Endothelial cell of umbilical vein (primary cell): Measurements from ENCODE around the gene CD300LF. TPM values are rescaled to one million over a fixed set of nuclear protein-coding genes. Genes with fewer than 3 reads are reported as not detected.

Source experiments
- BruUV-seq: library from RNA; stranded (reverse); fragments of 400-500 nt; replicated peaks from 2 replicates; lab custom pipeline; 2021; lab: Mats Ljungman, UMichigan
- CTCF ChIA-PET: fragments of 300-600, 350-600 bp; sonication (Branson Sonifier 250); formaldehyde crosslinking; loops from one replicate; lab custom pipeline; 2021; ENCODE audit warnings: antibody characterized with exemption, inconsistent platforms; lab: Charles Lee
- POLR2A ChIA-PET: fragments of 300-600, 350-600 bp; sonication (Branson Sonifier 250); formaldehyde crosslinking; loops from one replicate; lab custom pipeline; 2021; ENCODE audit warnings: antibody characterized with exemption, inconsistent platforms; lab: Charles Lee
- DNase-seq: peaks from one replicate; pipeline ENCODE4 v3.0.0-alpha.2; 2011; ENCODE audit warnings: low read depth, low spot score
- FAIRE-seq: peaks from 2 replicates; lab custom pipeline; 2011; peaks lifted over from hg19 to GRCh38; lab: Jason Lieb, UNC
- H2AFZ ChIP-seq: 2 replicates; pipeline ENCODE4 v1.6.0; 2012; ENCODE audit warnings: low read depth, low read length, control low read depth, inconsistent platforms
- H3K27ac ChIP-seq: 2 replicates; pipeline ENCODE4 v1.5.1; 2011; ENCODE audit warnings: low read depth, mild to moderate bottlenecking, control low read depth, low read length, moderate library complexity; ENCODE audit not compliant: insufficient read depth
- H3K27me3 ChIP-seq, 2 experiments: 2 replicates each; pipeline versions ENCODE4 v1.6.0 to v1.6.1; 2011; ENCODE audit warnings: low read length in 2 of 2, mixed read lengths in 1 of 2; ENCODE audit not compliant: control insufficient read depth in 2 of 2, insufficient read depth in 2 of 2
- H3K36me3 ChIP-seq, 2 experiments: 2 replicates in 1 of 2; 3 replicates in 1 of 2; pipeline ENCODE4 v1.5.1; 2011; ENCODE audit warnings: low read length in 2 of 2, mild to moderate bottlenecking in 1 of 2, moderate library complexity in 1 of 2; ENCODE audit not compliant: control insufficient read depth in 2 of 2, insufficient read depth in 2 of 2; ENCODE audit errors: extremely low read depth in 1 of 2
- H3K4me1 ChIP-seq: 3 replicates; pipeline ENCODE4 v1.5.1; 2011; ENCODE audit warnings: mild to moderate bottlenecking, low read length; ENCODE audit not compliant: control insufficient read depth, insufficient read depth; ENCODE audit errors: extremely low read depth
- H3K4me2 ChIP-seq: 2 replicates; pipeline ENCODE4 v1.6.1; 2011; ENCODE audit warnings: low read length, control low read depth, mixed read lengths; ENCODE audit not compliant: insufficient read depth
- H3K4me3 ChIP-seq, 3 experiments: fragments of 200-600 bp in 1 of 3; sonication (generic), shearing (Covaris generic) in 1 of 3; replicated peaks in 1 of 3; 2 replicates each; pipeline ENCODE4 v1.5.1; 2011 to 2016; ENCODE audit warnings: control low read depth in 3 of 3, low read length in 3 of 3, mild to moderate bottlenecking in 2 of 3, inconsistent platforms in 1 of 3, low read depth in 1 of 3, moderate library complexity in 1 of 3; ENCODE audit not compliant: insufficient read depth in 1 of 3
- H3K79me2 ChIP-seq: 2 replicates; pipeline ENCODE4 v1.6.0; 2012; ENCODE audit warnings: low read length, inconsistent platforms; ENCODE audit not compliant: control insufficient read depth, insufficient read depth
- H3K9ac ChIP-seq: replicated peaks from 2 replicates; pipeline ENCODE3; 2011; ENCODE audit warnings: low read length, control low read depth; ENCODE audit not compliant: insufficient read depth; ENCODE audit errors: extremely low read depth
- H3K9me1 ChIP-seq: replicated peaks from 3 replicates; pipeline ENCODE4 v1.6.0; 2011; ENCODE audit warnings: mild to moderate bottlenecking, low read length; ENCODE audit not compliant: control insufficient read depth, insufficient read depth; ENCODE audit errors: extremely low read depth
- H3K9me3 ChIP-seq: replicated peaks from 2 replicates; pipeline ENCODE4 v1.5.1; 2012; ENCODE audit warnings: low read length, inconsistent platforms; ENCODE audit not compliant: control insufficient read depth, insufficient read depth
- H4K20me1 ChIP-seq: replicated peaks from 2 replicates; pipeline ENCODE3; 2011; ENCODE audit warnings: mild to moderate bottlenecking, low read length; ENCODE audit not compliant: control insufficient read depth, insufficient read depth; ENCODE audit errors: extremely low read depth
- EZH2 ChIP-seq: IDR thresholded peaks from 2 replicates; pipeline ENCODE4 v1.6.1; 2012; ENCODE audit warnings: borderline replicate concordance, low read depth, mild to moderate bottlenecking, moderate library complexity, low read length, inconsistent platforms; ENCODE audit not compliant: severe bottlenecking
- FOS ChIP-seq: IDR thresholded peaks from 2 replicates; pipeline ENCODE4 v1.6.1; 2011; ENCODE audit warnings: mild to moderate bottlenecking, low read length, moderate library complexity, borderline replicate concordance; ENCODE audit not compliant: insufficient read depth
- GATA2 ChIP-seq: IDR thresholded peaks from 2 replicates; pipeline ENCODE4 v1.7.0; 2011; ENCODE audit warnings: low read depth, mild to moderate bottlenecking, moderate library complexity, mixed read lengths, low read length; ENCODE audit not compliant: insufficient read length, insufficient read depth
- JUN ChIP-seq: IDR thresholded peaks from 2 replicates; pipeline ENCODE4 v1.6.1; 2011; ENCODE audit warnings: borderline replicate concordance, low read depth; ENCODE audit not compliant: insufficient read length, insufficient read depth
- MYC ChIP-seq: IDR thresholded peaks from one replicate; pipeline ENCODE4 v1.6.1; 2011; ENCODE audit warnings: mild to moderate bottlenecking, low read depth, low read length
- POLR2A ChIP-seq: IDR thresholded peaks from 2 replicates; pipeline ENCODE4 v1.6.1; 2012; ENCODE audit warnings: low read depth, mild to moderate bottlenecking, control low read depth, low read length
- POLR2AphosphoS5 ChIP-seq: IDR thresholded peaks from 2 replicates; pipeline ENCODE4 v1.6.1; 2012; ENCODE audit warnings: low read depth, mild to moderate bottlenecking, control low read depth, low read length, moderate library complexity; ENCODE audit not compliant: insufficient read depth
- dilution Hi-C: fragments of 300-500 bp; cut with MboI; formaldehyde crosslinking; loops from one replicate; pipeline ENCODE4 v1.15.0; 2019; ENCODE audit warnings: low sequenced_read_pairs; ENCODE audit not compliant: extremely low pct_ligation_motif_present
- intact Hi-C: fragments of 100-400 bp; cut with micrococcal nuclease; formaldehyde crosslinking; loops from one replicate; pipeline ENCODE4 v1.10.0; 2022
- polyA plus RNA-seq, 4 experiments: library from polyadenylated mRNA; depleted of rRNA in 3 of 4; stranded (reverse) in 3 of 4; unstranded in 1 of 4; fragments of >200 nt; gene quantifications; 2 replicates each; pipeline versions ENCODE4 v1.2.1 to v1.2.3, GENCODE V29; 2011 to 2012; ENCODE audit warnings: missing spikeins in 1 of 4
- total RNA-seq: library from RNA; stranded (reverse); gene quantifications from 2 replicates; pipeline ENCODE4 v1.2.3, GENCODE V29; 2021
- TF ChIP-seq, protein P1 (sequence below): IDR thresholded peaks from 2 replicates; pipeline ENCODE4 v1.6.1; 2011; ENCODE audit not compliant: insufficient read depth, insufficient read length
- TF ChIP-seq, protein P2 (sequence below), 2 donors: IDR thresholded peaks; 1 replicate in 1 of 2; 2 replicates in 1 of 2; pipeline ENCODE4 v1.5.1; 2011; ENCODE audit warnings: low read length in 2 of 2, mild to moderate bottlenecking in 2 of 2, moderate library complexity in 2 of 2, control low read depth in 1 of 2, inconsistent platforms in 1 of 2, low read depth in 1 of 2; ENCODE audit not compliant: insufficient read depth in 1 of 2; ENCODE audit errors: extremely low read depth in 1 of 2

CD300LF gene
- total and polyA plus RNA-seq, 2 donors (not counting 3 experiments of a cell fraction or from before 2014, with no cell fraction given): not detected

GRCh38 chr17:74682471-74683190 lies 30.1 kb downstream of the CD300LF start:
- H3K36me3 ChIP-seq: no peaks in the 10 kb centered on the region
- no peaks in the 10 kb centered on the region for H3K9me3 ChIP-seq
- no peak overlapping the region for H3K9ac ChIP-seq
- dilution Hi-C loops (no loop called here), intact Hi-C loops (no loop called here)
- DNase-seq (no peak), FAIRE-seq (no peak)
- H3K4me1 ChIP-seq: no peaks in the 10 kb centered on the region
- ChIA-PET CTCF (no interaction called here), POLR2A (no interaction called here)
- no peaks in the 10 kb centered on the region for H3K27me3 ChIP-seq
- H3K4me3 ChIP-seq: no peak overlapping the region
- TF ChIP-seq, protein P1, sequence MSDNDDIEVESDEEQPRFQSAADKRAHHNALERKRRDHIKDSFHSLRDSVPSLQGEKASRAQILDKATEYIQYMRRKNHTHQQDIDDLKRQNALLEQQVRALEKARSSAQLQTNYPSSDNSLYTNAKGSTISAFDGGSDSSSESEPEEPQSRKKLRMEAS: no peak
- TF ChIP-seq, protein P2, sequence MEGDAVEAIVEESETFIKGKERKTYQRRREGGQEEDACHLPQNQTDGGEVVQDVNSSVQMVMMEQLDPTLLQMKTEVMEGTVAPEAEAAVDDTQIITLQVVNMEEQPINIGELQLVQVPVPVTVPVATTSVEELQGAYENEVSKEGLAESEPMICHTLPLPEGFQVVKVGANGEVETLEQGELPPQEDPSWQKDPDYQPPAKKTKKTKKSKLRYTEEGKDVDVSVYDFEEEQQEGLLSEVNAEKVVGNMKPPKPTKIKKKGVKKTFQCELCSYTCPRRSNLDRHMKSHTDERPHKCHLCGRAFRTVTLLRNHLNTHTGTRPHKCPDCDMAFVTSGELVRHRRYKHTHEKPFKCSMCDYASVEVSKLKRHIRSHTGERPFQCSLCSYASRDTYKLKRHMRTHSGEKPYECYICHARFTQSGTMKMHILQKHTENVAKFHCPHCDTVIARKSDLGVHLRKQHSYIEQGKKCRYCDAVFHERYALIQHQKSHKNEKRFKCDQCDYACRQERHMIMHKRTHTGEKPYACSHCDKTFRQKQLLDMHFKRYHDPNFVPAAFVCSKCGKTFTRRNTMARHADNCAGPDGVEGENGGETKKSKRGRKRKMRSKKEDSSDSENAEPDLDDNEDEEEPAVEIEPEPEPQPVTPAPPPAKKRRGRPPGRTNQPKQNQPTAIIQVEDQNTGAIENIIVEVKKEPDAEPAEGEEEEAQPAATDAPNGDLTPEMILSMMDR (IDR thresholded peaks at IDR 0.05; ENCODE audit: extremely low read depth in 1 of 2, insufficient read depth in 1 of 2, low read depth in 1 of 2, low read length in 2 of 2): no peak
- TF ChIP-seq POLR2A (no peak), POLR2AphosphoS5 (no peak), GATA2 (no peak), JUN (no peak), EZH2 (no peak), FOS (no peak), MYC (no peak)
- H3K27ac ChIP-seq: no peak overlapping the region
- H4K20me1 ChIP-seq: no peaks in the 10 kb centered on the region
- H3K4me2 ChIP-seq: no peak overlapping the region
- no peaks in the 10 kb centered on the region for H3K79me2 ChIP-seq
- no TSS peak for BruUV-seq
- no peaks in the 10 kb centered on the region for H3K9me1 ChIP-seq
- no peak overlapping the region for H2AFZ ChIP-seq
